GM19328 (cell line): ENCODE data around the gene DNAH8.
"Not testable (repeated sequence)": the region's sequence is repeated elsewhere in the genome, so short reads cannot be mapped to it uniquely, and the experiment has no call there.

Experiments used
- ATAC-seq: cut with Tn5 transposase; IDR thresholded peaks from one replicate; pipeline ENCODE4 v1.9.1; 2021; ENCODE audit warnings: mild to moderate bottlenecking, moderate library complexity; ENCODE audit not compliant: unreplicated experiment

Gene DNAH8

GRCh38 chr6:38792356-38792755, 77.2 kb downstream of the DNAH8 start:
- ATAC-seq: no peak

GRCh38 chr6:38794682-38795081, 79.6 kb downstream of the DNAH8 start:
- ATAC-seq: no peak

- no peak for ATAC-seq
These were observed 80.9 kb downstream of the DNAH8 start for GRCh38 chr6:38796006-38796405.

- ATAC-seq: not testable (repeated sequence)
These were observed 81.3 kb downstream of the DNAH8 start for GRCh38 chr6:38796437-38796836.

GRCh38 chr6:38796850-38797249, 81.7 kb downstream of the DNAH8 start:
- no peak for ATAC-seq

GRCh38 chr6:38797391-38797790, 82.3 kb downstream of the DNAH8 start:
- ATAC-seq: no peak

- no peak for ATAC-seq
These were observed 84.5 kb downstream of the DNAH8 start for GRCh38 chr6:38799529-38800184.

GRCh38 chr6:38801305-38801704, 86.2 kb downstream of the DNAH8 start:
- no peak for ATAC-seq

GRCh38 chr6:38802497-38802896, 87.4 kb downstream of the DNAH8 start:
- no peak for ATAC-seq

GRCh38 chr6:38803129-38803528, 88.0 kb downstream of the DNAH8 start:
- no peak for ATAC-seq

GRCh38 chr6:38804358-38804757, 89.2 kb downstream of the DNAH8 start:
- ATAC-seq: no peak

- no peak for ATAC-seq
These were observed 90.1 kb downstream of the DNAH8 start for GRCh38 chr6:38805127-38805655.

GRCh38 chr6:38805692-38806091, 90.6 kb downstream of the DNAH8 start:
- ATAC-seq: no peak

GRCh38 chr6:38806271-38806670, 91.2 kb downstream of the DNAH8 start:
- ATAC-seq: no peak

GRCh38 chr6:38806833-38807232, 91.7 kb downstream of the DNAH8 start:
- no peak for ATAC-seq

GRCh38 chr6:38808039-38808438, 92.9 kb downstream of the DNAH8 start:
- ATAC-seq: no peak

GRCh38 chr6:38813041-38813823, 98.1 kb downstream of the DNAH8 start:
- ATAC-seq: no peak

GRCh38 chr6:38814761-38815160, 99.7 kb downstream of the DNAH8 start:
- no peak for ATAC-seq

GRCh38 chr6:38815250-38815649, 100.1 kb downstream of the DNAH8 start:
- ATAC-seq: no peak

- no peak for ATAC-seq
These were observed 103.6 kb downstream of the DNAH8 start for GRCh38 chr6:38818691-38819090.

- ATAC-seq: no peak
These were observed 107.9 kb downstream of the DNAH8 start for GRCh38 chr6:38822963-38823362.

GRCh38 chr6:38824243-38824894, 109.3 kb downstream of the DNAH8 start:
- ATAC-seq: no peak
